Activated CD4-positive, alpha-beta memory T cell treated with anti-CD3 and anti-CD28 coated beads, Interleukin-2, amount 10 ng/mL, durations not matched to agents 7 days and 5 days (primary cell): ENCODE measurements around the gene SKAP1. TPM values are rescaled to one million over a fixed set of nuclear protein-coding genes. Genes with fewer than 3 reads are reported as not detected.

Experiments
- CTCF ChIA-PET: fragments of 350-600 bp; sonication (Branson Sonifier 250); formaldehyde crosslinking; loops from one replicate; lab custom pipeline; 2021; ENCODE audit warnings: antibody characterized with exemption, inconsistent platforms; lab: Charles Lee
- POLR2A ChIA-PET: fragments of 350-600 bp; sonication (Branson Sonifier 250); formaldehyde crosslinking; loops from one replicate; lab custom pipeline; 2021; ENCODE audit warnings: antibody characterized with exemption; lab: Charles Lee
- DNase-seq: peaks from one replicate; pipeline ENCODE4 v3.0.0-alpha.2; 2020
- H3K27ac Mint-ChIP-seq: one replicate; pipeline ENCODE4 v1.8.0; 2021; ENCODE audit warnings: mild to moderate bottlenecking, mixed read lengths
- H3K27me3 Mint-ChIP-seq: one replicate; pipeline ENCODE4 v1.8.0; 2021; ENCODE audit warnings: mixed read lengths
- H3K36me3 Mint-ChIP-seq: one replicate; pipeline ENCODE4 v1.8.0; 2021; ENCODE audit warnings: low read depth, mixed read lengths
- H3K4me1 Mint-ChIP-seq: one replicate; pipeline ENCODE4 v1.8.0; 2021; ENCODE audit warnings: mixed read lengths
- H3K4me3 Mint-ChIP-seq: one replicate; pipeline ENCODE4 v1.8.0; 2021; ENCODE audit warnings: mild to moderate bottlenecking, mixed read lengths
- H3K9me3 Mint-ChIP-seq: one replicate; pipeline ENCODE4 v1.8.0; 2021; ENCODE audit warnings: mixed read lengths
- total RNA-seq, 2 experiments: library from RNA; stranded (reverse); gene quantifications; one replicate each; pipeline ENCODE4 v1.2.3, GENCODE V29; 2021

SKAP1 gene
- total RNA-seq, 2 experiments from 2014 or later = 132 to 133 TPM

DNA sequence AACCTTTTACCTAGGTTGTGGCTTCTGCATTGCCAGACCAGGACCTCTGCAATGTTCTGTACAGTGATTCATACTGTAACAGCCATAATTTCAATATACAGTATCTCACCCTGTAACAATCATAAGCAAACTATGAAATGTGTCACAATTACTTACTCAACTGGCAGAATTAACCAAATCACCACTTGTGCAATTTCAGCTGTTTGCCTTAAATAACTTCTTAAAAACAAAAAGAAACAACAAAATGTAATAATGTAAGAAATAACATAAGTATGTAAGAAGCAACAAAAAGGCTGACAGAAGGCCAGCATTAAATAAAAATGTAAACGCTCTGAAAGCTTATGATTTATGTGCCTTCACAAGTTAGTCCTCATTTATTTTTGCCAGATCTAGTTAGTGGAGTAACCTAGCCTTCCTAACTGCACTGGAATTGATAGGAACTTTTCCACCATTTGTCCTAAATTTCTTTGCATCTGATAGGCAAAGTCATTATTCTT, 96.9 kb downstream of the SKAP1 start:
- H3K27ac Mint-ChIP-seq = no peak overlapping the region
- no peak overlapping the region for H3K4me3 Mint-ChIP-seq
- H3K9me3 Mint-ChIP-seq = no peaks in the 10 kb centered on the region
- ChIA-PET POLR2A (interaction anchor here (0.7 to 2.1 kb wide), 5 partner anchors 12 to 264 kb away, joined by 3 to 8 read pairs (median 4); partner anchors contain the start of gene HOXB3), CTCF (interaction anchor here (0.9 to 5.3 kb wide), 12 partner anchors 18 to 303 kb away, joined by 3 to 62 read pairs (median 4); partner anchors contain the start of gene HOXB5)
- no peaks in the 10 kb centered on the region for H3K27me3 Mint-ChIP-seq
- H3K36me3 Mint-ChIP-seq = peaks cover 23% of the 10 kb centered on the region
- H3K4me1 Mint-ChIP-seq = peaks cover 26% of the 10 kb centered on the region
- no peak for DNase-seq

DNA sequence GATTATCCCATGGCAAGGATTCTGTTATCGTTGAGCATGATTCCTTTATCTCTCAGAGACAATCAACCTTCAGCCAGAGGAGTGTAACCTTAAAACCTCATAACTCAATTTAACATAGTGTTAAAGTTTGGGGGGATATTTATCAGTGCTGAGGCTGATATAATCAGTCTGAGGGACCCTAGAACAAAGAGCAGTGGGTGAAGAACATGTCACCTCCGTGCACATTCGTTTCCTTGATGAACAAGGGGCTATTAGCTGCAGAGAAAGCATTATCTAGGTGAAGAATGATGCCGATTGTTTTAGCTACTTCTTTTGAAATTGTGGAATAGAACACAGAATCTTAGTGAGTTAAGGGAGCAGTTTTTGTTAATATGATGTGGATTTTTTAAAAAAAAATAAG, 99.1 kb downstream of the SKAP1 start:
- DNase-seq = no peak
- Mint-ChIP-seq H3K27ac (no peak overlapping the region), H3K27me3 (no peaks in the 10 kb centered on the region), H3K9me3 (no peaks in the 10 kb centered on the region), H3K36me3 (peaks cover 25% of the 10 kb centered on the region), H3K4me3 (no peak overlapping the region), H3K4me1 (peaks cover 25% of the 10 kb centered on the region)
- ChIA-PET POLR2A (no interaction called here), CTCF (interaction anchor here (1.1 to 1.4 kb wide), 2 partner anchors 264 to 288 kb away, joined by 3 read pairs; no protein-coding TSS in a partner anchor)

DNA sequence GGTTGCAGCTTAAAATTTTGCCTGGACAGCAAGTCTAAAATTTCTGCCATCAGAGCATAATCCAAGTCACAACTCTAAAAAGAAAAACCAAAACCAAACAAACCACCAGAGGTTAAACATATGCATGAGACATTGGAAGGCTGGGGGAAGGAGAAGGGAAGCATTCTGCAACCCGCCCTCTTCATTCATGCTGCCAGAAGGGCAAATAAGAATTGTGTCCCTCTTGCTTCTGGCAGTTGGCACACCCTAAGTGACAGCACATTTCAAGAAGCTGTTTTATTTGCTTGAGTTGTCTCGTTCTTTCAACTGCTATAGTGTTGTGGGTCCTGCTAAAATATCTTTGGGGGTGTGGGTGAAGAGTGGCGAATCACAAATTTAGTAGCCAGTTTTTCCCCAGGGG, 99.6 kb downstream of the SKAP1 start:
- DNase-seq = no peak
- Mint-ChIP-seq H3K9me3 (no peaks in the 10 kb centered on the region), H3K27me3 (no peaks in the 10 kb centered on the region), H3K4me3 (no peak overlapping the region), H3K36me3 (peaks cover 25% of the 10 kb centered on the region), H3K4me1 (peaks cover 24% of the 10 kb centered on the region), H3K27ac (no peak overlapping the region)
- ChIA-PET POLR2A (no interaction called here), CTCF (interaction anchor here (0.7 to 1.4 kb wide), 3 partner anchors 265 to 306 kb away, joined by 3 read pairs; no protein-coding TSS in a partner anchor)

DNA sequence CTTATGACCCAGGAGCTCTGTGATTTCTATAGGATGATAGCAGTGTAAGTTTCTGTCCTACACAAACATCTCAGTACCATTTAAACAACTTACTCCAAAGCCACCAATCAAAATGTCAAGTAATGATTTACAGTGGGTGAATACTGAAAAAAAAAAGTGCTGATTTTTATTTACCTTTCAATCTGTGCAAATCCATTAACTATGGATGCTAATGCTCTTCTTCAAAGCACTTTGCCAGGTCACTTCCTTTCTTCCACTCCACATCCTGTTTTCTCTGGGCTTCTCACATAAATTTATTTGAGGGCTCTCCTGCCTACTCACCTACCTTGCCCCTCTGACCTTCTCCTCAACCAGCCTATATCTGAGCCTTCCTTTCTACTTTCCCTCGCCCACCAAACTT, 101.6 kb downstream of the SKAP1 start:
- Mint-ChIP-seq H3K36me3 (peaks cover 25% of the 10 kb centered on the region), H3K4me3 (no peak overlapping the region), H3K9me3 (no peaks in the 10 kb centered on the region), H3K27ac (no peak overlapping the region), H3K4me1 (peaks cover 24% of the 10 kb centered on the region), H3K27me3 (no peaks in the 10 kb centered on the region)
- ChIA-PET CTCF (interaction anchor here (2.2 kb wide), 1 partner anchor 265 kb away, joined by 7 read pairs; the partner anchor contains the start of gene HOXB5), POLR2A (no interaction called here)
- DNase-seq = no peak

DNA sequence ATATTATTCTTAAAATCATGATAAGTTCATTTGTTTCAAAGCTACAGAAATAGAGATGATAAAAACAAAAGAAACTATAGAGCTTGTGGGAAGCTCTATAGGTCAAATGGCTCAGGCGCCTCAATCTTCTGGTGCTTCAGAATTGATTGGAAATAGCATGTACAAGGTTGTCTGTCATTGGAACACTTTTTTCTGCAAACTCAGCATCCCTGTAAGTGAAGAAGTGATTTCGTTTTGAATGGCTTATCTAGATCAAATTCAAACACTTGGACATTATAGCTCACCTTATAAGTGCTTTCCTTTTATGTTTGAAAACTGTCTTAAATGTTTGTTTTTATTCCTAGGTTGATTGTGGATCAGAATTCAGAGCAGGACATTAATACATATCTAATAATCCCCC, 103.7 kb downstream of the SKAP1 start:
- no peak for DNase-seq
- ChIA-PET POLR2A (no interaction called here), CTCF (interaction anchor here (0.7 to 2.2 kb wide), 7 partner anchors 8 to 290 kb away, joined by 3 to 7 read pairs (median 3); partner anchors contain the start of gene HOXB5)
- H3K27me3 Mint-ChIP-seq = no peaks in the 10 kb centered on the region
- no peaks in the 10 kb centered on the region for H3K9me3 Mint-ChIP-seq
- peaks cover 25% of the 10 kb centered on the region for H3K36me3 Mint-ChIP-seq
- peaks cover 19% of the 10 kb centered on the region for H3K4me1 Mint-ChIP-seq
- H3K4me3 Mint-ChIP-seq = no peak overlapping the region
- no peak overlapping the region for H3K27ac Mint-ChIP-seq

DNA sequence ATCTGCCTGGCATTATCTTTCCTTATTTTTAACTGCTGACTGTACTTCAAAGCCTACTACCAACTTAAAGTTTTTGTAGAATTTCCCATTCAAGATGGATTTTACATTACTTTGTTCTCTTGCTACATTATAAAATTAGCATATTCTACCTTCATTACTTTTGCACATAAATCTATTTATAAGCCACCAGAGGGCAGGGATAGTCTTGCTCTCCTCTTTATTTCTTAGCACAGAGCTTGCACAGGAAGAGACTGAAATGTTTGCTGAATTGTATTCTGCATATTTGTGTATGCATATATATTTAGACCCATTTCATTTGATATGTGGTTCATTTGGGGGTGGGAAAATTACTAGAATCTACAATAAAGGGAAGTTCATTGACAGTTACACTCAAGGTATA, 108.0 kb downstream of the SKAP1 start:
- CTCF ChIA-PET = interaction anchor here (1.4 to 3.0 kb wide), 4 partner anchors 14 to 297 kb away, joined by 3 to 13 read pairs (median 6); partner anchors contain the start of gene HOXB5
- H3K36me3 Mint-ChIP-seq = peaks cover 7% of the 10 kb centered on the region
- no peaks in the 10 kb centered on the region for H3K4me1 Mint-ChIP-seq
- H3K4me3 Mint-ChIP-seq = no peak overlapping the region
- POLR2A ChIA-PET = interaction anchor here (1.0 kb wide), 1 partner anchor 271 kb away, joined by 5 read pairs; the partner anchor contains the start of gene HOXB5
- no peak overlapping the region for H3K27ac Mint-ChIP-seq
- no peaks in the 10 kb centered on the region for H3K9me3 Mint-ChIP-seq
- no peak for DNase-seq
- no peaks in the 10 kb centered on the region for H3K27me3 Mint-ChIP-seq

DNA sequence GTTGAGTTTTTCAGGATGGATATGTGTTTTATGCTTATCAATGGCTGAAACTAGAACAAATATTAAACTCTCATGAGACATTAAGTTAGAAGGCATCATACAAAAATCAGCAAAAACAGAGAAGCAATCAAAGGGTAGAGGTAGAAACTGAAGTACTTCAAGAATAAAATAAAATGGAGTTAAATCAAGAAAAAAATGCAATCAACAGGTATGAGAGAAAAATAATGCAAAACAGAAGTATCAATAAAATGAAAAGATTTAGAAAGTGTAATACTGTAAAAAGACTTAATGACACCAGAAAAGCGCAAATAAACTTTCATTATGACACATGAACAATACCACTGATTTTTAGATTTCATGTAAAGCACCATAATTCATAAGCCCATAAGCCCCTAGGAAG, 112.3 kb downstream of the SKAP1 start:
- Mint-ChIP-seq H3K36me3 (peaks cover 10% of the 10 kb centered on the region), H3K4me3 (no peak overlapping the region), H3K4me1 (peaks cover 5% of the 10 kb centered on the region), H3K9me3 (no peaks in the 10 kb centered on the region), H3K27me3 (no peaks in the 10 kb centered on the region), H3K27ac (no peak overlapping the region)
- ChIA-PET CTCF (interaction anchor here (1.9 kb wide), 1 partner anchor 10 kb away, joined by 5 read pairs; no protein-coding TSS in a partner anchor), POLR2A (no interaction called here)
- DNase-seq = no peak

DNA sequence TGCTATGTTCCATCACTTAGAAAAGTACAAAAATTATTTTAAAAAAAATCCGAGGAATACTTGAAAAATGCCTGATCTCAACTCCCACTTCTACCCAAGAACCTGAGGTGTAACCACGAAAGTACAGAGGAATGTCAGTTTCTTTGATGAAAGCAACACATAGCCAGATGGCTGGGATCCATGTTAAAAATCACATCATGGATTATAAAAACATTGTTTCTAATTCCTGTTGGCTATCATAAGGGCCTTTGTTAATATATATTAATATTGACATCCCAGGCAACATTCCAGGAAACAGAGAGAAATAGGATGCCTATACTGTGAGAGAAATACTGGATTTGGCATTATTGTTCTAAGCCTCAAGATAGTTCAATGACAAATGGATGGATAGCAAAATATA, 115.3 kb downstream of the SKAP1 start:
- H3K9me3 Mint-ChIP-seq = no peaks in the 10 kb centered on the region
- ChIA-PET POLR2A (no interaction called here), CTCF (no interaction called here)
- no peak overlapping the region for H3K27ac Mint-ChIP-seq
- H3K4me3 Mint-ChIP-seq = no peak overlapping the region
- peaks cover 5% of the 10 kb centered on the region for H3K4me1 Mint-ChIP-seq
- DNase-seq = no peak
- H3K27me3 Mint-ChIP-seq = no peaks in the 10 kb centered on the region
- peaks cover 10% of the 10 kb centered on the region for H3K36me3 Mint-ChIP-seq

DNA sequence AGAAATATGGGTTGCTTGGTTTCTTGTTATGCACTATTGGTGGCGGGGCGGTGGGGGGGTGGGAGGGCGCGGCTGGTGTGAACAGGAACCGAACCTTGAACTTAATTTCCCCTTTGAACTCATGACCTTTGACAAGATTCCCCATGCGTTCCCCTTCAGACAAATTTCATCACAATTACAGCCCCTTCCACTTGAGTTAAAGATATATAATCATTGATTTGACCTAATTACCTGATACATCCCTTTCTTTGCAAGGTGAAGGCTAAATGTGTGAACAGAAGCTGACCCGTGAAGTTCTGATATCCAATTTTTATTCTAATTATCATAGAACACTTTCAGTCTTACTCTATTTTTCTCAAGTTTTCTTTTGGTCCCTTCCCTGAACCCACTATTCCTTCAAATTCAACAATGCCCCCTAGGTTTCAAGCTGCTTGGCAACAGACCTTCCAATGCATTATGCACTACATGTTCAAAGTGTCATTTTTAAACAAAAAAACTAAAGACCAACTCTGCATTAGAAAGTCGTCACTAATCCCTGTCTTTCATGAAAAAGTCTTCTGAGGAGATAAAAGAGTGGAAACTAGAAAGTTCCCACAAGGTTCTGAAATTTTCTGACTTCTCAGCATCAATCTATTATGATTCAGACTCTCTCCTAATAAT, 116.8 kb downstream of the SKAP1 start:
- POLR2A ChIA-PET = no interaction called here
- H3K36me3 Mint-ChIP-seq = peaks cover 10% of the 10 kb centered on the region
- H3K4me1 Mint-ChIP-seq = peaks cover 9% of the 10 kb centered on the region
- no peaks in the 10 kb centered on the region for H3K27me3 Mint-ChIP-seq
- H3K4me3 Mint-ChIP-seq = no peak overlapping the region
- H3K9me3 Mint-ChIP-seq = no peaks in the 10 kb centered on the region
- CTCF ChIA-PET = no interaction called here
- no peak for DNase-seq
- no peak overlapping the region for H3K27ac Mint-ChIP-seq

DNA sequence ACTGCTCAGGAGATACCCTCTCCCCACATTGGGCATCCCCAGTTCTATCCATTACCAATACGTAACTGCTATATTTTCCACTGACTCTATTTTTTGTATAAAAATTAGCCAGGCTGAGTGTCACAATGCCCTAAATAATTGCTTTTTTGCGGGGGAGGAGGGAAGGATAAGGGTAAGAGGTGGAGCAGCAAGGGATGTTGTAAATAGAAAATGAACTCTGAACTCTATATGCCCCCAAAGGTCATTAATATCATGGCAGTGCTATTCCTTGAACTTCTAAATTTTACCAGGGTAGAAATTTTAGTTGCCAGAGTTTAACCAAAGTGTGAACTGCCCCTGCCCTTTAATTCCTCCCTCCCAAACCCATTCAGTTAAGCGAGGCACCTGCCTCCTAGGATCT, 118.7 kb downstream of the SKAP1 start:
- H3K4me1 Mint-ChIP-seq = peaks cover 12% of the 10 kb centered on the region
- POLR2A ChIA-PET = no interaction called here
- CTCF ChIA-PET = no interaction called here
- H3K4me3 Mint-ChIP-seq = no peak overlapping the region
- DNase-seq = no peak
- H3K9me3 Mint-ChIP-seq = no peaks in the 10 kb centered on the region
- no peaks in the 10 kb centered on the region for H3K27me3 Mint-ChIP-seq
- no peak overlapping the region for H3K27ac Mint-ChIP-seq
- H3K36me3 Mint-ChIP-seq = peaks cover 6% of the 10 kb centered on the region

DNA sequence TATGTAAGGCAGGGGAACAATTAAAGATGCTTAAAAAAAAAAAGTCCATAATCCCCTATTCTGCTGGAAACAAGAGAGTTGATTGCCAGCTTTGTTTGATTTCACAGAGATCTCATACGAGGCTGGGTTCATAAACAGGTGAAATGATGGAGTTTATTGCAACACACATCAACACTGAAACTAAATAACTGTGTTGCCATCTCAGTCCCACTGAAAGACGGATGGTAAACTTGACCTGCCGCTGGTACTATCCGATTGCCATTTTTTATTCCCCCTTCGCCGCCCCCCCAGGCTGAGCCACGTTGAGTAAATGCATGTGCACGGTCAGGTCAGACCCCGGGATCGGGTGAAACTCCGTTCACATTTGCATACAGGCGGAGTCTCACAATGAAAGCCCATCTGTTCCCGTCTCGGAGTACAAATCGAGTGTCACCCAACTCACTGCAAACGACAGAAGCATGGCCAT, 119.2 kb downstream of the SKAP1 start:
- POLR2A ChIA-PET = no interaction called here
- H3K4me3 Mint-ChIP-seq = no peak overlapping the region
- peaks cover 6% of the 10 kb centered on the region for H3K36me3 Mint-ChIP-seq
- no peak overlapping the region for H3K27ac Mint-ChIP-seq
- H3K9me3 Mint-ChIP-seq = no peaks in the 10 kb centered on the region
- DNase-seq = no peak
- peaks cover 12% of the 10 kb centered on the region for H3K4me1 Mint-ChIP-seq
- CTCF ChIA-PET = no interaction called here
- no peaks in the 10 kb centered on the region for H3K27me3 Mint-ChIP-seq

DNA sequence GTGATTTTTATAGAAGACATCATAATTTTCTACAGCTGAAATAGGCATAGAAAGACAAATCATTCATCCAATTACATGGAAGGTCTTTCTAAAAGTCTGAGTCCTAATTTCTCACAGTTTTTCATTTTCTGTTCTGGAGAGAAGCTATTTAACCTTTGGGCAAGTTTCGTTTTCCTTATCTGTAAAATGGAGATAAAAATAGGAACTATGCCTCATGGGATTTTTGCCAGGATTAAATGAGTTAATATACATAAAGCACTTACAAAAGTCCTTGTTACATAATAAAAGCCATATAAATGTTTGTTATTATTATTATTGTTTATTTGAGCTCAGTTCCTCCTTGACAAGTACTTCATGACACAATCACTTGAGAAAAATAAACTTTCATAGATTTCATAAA, 121.4 kb downstream of the SKAP1 start:
- H3K27me3 Mint-ChIP-seq = no peaks in the 10 kb centered on the region
- POLR2A ChIA-PET = no interaction called here

DNA sequence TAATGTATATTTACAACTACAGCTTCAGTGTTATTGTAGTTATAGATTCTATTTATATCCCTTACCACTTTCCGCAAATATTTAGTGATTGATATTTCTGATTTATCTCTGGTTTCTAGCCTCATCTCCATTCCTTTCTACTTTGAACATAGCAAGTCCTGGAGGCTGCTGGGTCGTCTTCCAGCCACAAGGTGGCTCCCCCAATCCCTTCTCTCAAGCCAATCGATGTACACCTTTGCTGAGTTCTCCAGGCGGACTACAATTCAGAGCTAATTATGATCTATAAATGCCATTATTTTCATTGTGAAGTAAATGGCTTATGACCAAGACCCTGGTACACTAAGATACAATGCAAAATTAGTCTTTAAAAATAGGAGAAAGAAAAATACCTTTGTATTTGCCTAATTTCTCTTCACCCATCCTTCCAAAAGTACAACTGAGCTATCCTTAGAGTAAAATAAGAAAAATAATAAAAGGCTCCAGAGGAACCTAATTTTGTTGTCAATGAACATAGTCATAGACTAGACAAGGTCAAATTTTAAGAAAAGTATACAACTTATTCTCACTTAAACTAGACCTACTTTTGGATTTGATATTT, 122.1 kb downstream of the SKAP1 start:
- H3K27ac Mint-ChIP-seq = no peak overlapping the region
- peak; percentile 54 for DNase-seq
- peaks cover 7% of the 10 kb centered on the region for H3K4me1 Mint-ChIP-seq
- ChIA-PET POLR2A (no interaction called here), CTCF (interaction anchor here (0.6 to 2.4 kb wide), 22 partner anchors 10 to 311 kb away, joined by 3 to 27 read pairs (median 4); partner anchors contain the start of gene HOXB5)
- no peak overlapping the region for H3K4me3 Mint-ChIP-seq
- H3K27me3 Mint-ChIP-seq = no peaks in the 10 kb centered on the region
- H3K9me3 Mint-ChIP-seq = no peaks in the 10 kb centered on the region
- peaks cover 6% of the 10 kb centered on the region for H3K36me3 Mint-ChIP-seq

More for the DNA sequence above, 121.4 kb downstream of the SKAP1 start:
- CTCF ChIA-PET = interaction anchor here (0.6 to 2.4 kb wide), 25 partner anchors 9 to 310 kb away, joined by 3 to 27 read pairs (median 4); partner anchors contain the start of gene HOXB5
- Mint-ChIP-seq H3K9me3 (no peaks in the 10 kb centered on the region), H3K4me3 (no peak overlapping the region), H3K4me1 (peaks cover 12% of the 10 kb centered on the region), H3K36me3 (peaks cover 6% of the 10 kb centered on the region), H3K27ac (no peak overlapping the region)
- DNase-seq = no peak
